HG03575 (cell line): ENCODE data around the gene WBP2.
"Not testable (repeated sequence)": the region's sequence is repeated elsewhere in the genome, so short reads cannot be mapped to it uniquely, and the experiment has no call there.

ENCODE experiments used
- ATAC-seq: cut with Tn5 transposase; IDR thresholded peaks from one replicate; pipeline ENCODE4 v1.9.1; 2021; ENCODE audit not compliant: unreplicated experiment, insufficient number of reproducible peaks, low FRiP score; ENCODE audit errors: extremely low read depth

The WBP2 gene

GRCh38 chr17:75891022-75891604 is 36.0 kb upstream of the WBP2 start:
- ATAC-seq = no peak

- ATAC-seq = no peak
These were observed 34.3 kb upstream of the WBP2 start for GRCh38 chr17:75889454-75889853.

DNA sequence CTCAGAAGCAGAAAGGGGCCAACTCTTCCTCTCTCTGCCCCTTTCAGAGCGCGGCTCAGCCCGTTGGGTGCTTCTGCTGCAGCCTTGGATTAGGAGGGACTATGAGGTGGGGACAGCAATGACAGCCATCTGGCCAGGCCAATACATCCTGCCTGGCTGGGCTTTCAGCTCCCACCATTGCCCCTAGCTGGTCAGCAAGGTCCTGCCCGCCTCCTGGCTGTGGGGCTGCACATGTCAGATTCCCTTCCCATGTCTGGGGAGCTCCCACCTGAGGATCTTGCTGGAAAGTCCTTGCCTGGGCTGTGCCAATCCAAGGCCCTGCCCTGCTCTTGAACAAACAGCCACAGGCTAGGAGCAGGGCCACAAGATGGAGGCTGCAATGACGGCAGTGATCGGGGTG is 33.3 kb upstream of the WBP2 start:
- ATAC-seq = no peak

DNA sequence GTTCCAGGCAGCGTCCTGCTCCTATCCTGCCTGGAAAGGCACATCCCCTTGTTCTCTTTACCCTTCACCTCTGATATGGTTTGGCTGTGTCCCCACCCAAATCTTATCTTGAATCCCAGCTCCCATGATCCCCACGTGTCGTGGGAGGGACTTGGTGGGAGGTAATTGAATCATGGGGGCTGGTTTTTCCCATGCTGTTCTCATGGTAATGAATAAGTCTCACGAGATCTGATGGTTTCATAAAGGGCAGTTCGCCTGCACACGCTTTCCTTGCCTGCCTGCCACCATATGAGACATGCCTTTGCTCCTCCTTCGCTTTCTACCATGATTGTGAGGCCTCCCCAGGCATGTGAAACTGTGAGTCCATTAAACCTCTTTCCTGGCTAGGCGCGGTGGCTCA is 30.7 kb upstream of the WBP2 start:
- ATAC-seq = not testable (repeated sequence)

DNA sequence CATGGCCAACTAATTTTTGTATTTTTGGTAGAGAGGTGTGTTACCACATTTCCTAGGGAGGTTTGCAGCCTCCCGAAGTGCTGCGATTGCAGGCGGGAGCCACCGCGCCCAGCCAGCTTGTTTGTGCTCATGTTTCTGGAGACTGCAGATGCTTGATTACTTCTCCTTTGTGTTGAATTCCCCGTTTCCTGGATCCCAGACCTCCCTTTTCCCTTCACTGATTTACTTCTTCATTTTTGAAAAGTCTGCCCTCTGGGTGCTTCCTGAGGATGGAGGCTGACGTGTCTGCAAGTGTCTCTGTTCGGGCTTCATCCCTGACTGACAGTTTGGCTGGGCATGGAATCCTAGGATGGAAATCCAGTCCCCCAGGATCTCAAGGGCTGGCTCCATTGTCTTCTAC is 30.3 kb upstream of the WBP2 start:
- ATAC-seq = no peak

- no peak for ATAC-seq
These were observed 26.7 kb upstream of the WBP2 start for GRCh38 chr17:75881678-75882454.

DNA sequence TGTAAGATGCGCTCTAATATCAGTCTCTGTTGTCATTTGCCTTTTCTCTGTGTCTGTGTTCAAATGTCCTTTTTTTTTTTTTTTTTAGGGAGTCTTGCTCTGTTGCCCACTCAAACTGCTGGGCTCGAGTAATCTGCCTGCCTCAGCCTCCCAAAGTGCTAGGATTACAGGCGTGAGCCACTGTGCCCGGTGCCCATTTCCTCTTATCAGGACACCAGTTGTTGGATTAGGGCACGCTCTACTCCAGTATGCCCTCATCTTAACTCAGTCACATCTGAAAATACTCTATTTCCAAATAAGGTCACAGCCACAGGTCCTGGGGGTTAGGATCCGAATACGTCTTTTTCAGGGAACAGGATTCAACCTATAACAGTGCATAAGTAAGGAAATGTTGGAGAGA is 25.1 kb upstream of the WBP2 start:
- ATAC-seq = no peak

- no peak for ATAC-seq
These were observed 23.3 kb upstream of the WBP2 start, which contains the start of gene TRIM47 for GRCh38 chr17:75878174-75878998. Gene TRIM47, minus strand, starts transcription at chr17:75878581. Its CDS starts 33 bp downstream, at chr17:75878548.

DNA sequence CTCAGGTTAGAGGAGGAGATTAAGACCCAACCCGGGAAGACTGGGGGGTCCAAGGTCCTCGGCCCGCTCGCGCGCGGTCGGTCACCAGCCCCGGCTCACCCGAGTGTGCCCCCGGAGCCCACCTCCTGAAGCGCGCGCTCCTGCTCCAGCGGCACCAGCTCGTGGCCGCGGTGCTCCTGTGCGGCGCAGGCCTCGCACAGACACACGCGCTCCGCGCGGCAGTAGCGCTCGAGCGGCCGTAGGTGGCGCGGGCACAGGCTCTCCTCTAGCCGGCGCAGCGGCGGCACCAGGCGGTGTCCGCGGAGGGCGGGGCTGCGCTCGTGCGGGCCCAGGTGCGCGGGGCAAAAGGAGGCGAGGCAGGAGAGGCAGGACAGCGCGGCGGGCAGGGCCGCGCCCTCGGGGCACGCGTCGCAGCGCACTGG is 22.6 kb upstream of the WBP2 start:
- no peak for ATAC-seq

GRCh38 chr17:75876938-75877751 is 22.0 kb upstream of the WBP2 start:
- ATAC-seq = no peak

DNA sequence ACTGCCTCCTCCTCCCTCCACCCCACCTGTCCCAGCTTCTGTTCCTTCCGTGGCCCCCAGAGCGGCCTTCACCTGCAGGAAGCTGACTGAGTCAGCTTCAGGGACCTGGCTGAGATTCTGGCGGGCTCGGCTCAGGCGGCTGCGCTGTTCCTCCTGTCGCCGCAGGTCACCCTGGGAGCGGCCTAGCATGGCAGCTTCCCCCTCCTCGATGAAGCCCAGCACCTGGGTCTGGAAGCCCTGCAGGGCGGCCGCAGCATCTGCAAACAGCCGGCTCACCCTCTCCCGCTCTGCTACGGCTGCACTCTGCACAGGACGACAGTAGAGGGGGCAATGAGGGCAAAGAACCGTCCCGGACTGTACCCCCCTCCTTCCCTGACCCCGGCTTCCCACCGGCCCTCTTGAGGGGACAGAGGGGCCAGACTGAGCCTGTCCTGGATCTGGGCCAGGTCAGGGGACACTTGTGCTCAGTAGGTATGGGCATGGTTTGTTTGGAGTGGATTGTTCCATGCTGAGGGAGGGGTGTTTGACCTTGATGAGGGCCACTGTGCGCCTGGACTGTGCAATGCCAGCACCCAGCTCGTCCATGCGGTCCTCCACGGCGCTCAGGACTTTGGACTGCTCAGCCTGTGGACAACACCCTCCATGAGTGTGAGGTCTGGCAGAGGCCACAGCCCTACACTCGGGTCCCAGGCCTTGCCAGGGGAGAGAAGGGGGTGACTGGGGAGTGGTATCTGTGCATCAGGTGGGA is 21.2 kb upstream of the WBP2 start:
- no peak for ATAC-seq

DNA sequence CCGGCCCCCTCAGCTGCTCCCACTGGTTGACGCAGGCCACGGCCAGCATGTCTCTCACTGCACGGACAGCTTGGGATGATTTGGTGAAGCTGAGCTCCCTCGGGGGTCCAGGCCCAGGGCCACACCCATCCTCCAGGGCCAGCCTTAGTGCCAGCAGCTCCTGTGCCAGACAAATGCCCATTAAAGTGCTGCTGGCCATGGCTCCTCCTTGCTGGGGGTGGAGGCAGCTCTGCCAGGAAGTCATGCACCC is 20.7 kb upstream of the WBP2 start:
- no peak for ATAC-seq

GRCh38 chr17:75875182-75875939 is 20.2 kb upstream of the WBP2 start:
- ATAC-seq = no peak

DNA sequence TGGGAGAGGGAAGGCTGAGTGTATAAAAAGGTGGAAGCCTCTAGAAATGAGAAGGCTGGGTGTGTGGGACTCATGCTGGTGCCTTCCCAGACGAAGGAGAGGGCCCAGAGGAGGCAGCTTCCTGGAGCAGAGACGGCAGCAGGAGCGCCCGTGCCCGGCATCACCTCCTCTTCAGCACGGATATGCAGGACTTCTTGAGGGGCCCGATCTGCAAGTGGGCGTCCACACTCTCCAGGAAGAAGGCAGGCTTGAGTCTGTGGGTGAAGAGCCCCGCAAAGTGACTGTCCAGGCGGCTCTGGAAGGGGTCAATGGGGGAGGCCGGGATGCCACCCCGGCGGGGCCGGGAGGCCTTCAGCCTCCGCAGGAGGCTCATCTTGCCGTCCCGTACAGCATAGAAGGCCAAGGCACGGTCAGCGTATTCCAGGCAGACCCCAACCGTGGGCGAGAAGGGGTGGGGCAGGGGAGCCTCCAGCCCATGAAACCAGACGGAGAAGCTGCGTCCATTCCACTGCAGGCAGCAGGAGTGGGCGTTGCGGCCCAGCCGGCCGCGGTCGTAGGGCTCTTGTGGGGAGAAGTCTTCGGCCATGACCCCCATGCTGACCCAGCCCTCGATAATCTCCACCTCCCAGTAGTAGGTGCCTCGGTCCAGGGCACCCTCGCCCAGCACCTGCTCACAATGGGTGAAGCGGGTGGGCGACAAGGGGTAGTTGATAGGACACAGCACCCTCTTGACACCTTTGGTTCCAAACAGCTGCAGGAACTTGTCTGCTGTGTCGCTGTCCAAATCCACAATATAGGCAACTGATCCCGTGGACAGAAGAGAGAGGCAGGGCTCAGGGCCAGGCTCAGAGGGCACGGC is 19.4 kb upstream of the WBP2 start:
- no peak for ATAC-seq

GRCh38 chr17:75873587-75874322 is 18.6 kb upstream of the WBP2 start:
- no peak for ATAC-seq

DNA sequence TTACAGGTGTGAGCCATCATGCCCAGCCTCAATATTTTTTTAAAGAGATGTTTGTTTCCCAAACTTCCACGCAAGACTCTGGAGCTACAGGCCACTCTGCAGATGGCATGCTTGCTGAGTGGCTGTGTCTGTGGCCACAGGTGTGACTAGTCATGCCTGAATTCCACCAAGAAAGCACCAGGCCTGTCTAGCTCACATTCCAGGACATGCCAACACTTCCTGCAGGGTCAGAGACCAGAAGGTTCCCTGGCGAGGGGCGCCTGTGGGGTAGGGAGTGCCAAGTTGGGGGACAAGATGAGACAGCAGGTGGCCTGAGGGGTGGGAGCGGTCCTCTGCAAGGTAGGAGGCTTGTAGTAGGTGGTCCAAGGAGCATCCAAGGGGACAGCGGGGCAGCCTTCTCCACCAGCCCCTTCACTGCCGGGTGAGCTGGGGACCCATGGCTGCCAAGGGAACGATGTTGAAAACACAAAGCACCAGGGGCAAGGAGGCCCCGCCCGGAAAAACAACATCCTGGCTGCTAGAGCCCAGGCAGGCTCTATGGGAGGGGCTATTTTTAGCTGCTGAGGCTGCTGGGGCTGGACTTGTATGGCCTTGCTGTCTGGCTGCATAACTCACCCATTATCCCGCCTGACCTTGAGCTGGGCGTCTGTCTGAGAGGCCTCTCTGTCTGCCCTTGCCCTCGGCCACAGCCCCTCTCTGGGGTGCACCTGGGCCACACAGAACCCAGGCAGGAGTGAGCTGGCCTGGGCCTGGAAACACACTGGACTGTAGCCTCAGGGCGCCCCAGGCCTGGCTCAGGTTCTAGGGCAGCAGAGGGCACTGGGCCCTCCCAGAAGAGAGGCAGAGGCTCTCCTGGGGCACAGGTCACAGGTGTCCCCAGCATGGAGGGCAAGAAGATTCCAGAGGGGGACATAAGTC is 17.6 kb upstream of the WBP2 start:
- ATAC-seq = no peak
